Stimulated activated CD8-positive, alpha-beta memory T cell treated with anti-CD3 and anti-CD28 coated beads, Interleukin-4, amount 100 ng/mL, for 24 hours (primary cell): ENCODE measurements around the gene SLC6A4.
"Not testable (repeated sequence)": the region's sequence is repeated elsewhere in the genome, so short reads cannot be mapped to it uniquely, and the experiment has no call there.

Experiments used
- DNase-seq: peaks from one replicate; pipeline ENCODE4 v3.0.0-alpha.2; 2020; ENCODE audit warnings: low read depth

SLC6A4 gene

DNA sequence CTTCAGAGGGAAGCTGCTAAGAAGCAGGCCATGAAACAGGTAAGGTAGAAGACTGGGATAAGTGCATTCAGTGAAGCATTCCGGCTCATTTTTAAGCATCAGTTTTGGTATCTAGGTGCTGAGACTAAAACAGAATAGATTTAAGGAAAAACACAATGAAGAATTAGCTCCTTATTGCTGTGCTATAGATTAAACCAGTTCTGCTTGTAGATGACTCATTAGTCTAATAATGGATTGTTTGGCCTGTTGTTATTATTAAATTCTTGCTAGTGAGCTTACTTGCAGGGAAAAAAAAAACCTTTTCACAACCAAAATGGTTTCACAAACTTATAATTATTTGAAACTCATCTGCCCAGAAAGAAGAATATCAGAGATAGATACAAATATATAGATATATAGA is 62.9 kb downstream of the SLC6A4 start:
- no peak for DNase-seq

DNA sequence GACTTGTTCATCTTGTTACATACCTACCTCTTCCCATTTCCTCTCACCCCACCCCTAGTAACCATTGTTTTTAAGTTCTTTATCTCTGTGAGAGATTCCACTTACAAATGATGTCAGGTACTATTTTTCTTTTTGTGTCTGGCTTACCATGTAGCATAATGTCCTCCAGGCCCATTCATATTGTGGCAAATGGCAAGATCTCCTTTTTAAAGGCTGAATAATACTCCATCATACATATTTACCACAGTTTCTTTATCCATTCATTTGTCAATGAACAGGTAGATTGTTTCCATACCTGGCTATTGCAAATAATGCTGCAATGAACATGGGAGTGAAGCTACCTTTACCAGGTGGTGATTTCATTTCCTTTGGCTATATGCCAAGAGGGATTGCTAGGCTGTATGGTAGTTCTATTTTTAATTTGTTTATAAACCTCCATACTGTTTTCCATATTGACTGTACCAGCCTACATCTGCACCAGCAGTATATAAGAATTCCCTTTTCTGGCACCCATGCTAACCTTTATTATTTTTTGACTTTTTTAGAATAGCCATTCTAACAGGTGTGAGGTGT is 65.0 kb downstream of the SLC6A4 start:
- DNase-seq: no peak

DNA sequence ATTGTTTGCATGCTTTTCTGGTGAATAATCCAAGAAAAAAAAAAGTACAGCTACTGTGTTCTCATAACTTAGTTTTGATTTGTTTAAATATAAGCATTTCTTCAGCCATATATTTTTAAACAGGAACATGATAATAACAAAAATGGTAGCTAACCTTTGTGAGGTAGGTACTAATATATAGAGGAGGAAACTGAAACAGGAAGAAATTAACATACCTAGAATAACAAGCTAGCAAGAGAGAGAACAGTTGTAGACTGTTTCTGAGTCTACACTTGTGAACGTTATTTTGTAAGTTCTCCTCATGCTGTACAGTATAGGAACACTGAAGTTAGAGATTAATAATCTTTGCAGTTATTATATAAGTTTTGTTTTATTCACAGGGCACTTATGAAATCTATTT is 69.5 kb downstream of the SLC6A4 start:
- no peak for DNase-seq

DNA sequence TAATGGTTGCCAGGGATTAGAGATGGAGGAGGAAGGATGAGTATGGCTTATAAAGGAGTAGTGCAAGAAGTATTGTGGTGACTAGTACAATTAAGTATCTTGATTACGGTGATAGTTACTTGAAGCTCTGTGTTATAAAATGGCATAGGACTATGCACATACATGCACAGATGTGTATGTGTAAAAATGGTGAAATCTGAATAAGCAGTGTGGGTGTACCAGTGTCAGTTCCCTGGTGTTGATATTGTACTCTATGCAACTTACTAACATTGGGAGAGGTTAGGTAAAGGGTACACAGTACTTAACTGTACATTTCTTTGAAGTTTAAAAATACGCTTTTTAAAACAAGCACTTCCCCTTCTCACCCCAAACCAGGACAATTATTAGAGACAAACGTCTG is 70.3 kb downstream of the SLC6A4 start:
- no peak for DNase-seq

DNA sequence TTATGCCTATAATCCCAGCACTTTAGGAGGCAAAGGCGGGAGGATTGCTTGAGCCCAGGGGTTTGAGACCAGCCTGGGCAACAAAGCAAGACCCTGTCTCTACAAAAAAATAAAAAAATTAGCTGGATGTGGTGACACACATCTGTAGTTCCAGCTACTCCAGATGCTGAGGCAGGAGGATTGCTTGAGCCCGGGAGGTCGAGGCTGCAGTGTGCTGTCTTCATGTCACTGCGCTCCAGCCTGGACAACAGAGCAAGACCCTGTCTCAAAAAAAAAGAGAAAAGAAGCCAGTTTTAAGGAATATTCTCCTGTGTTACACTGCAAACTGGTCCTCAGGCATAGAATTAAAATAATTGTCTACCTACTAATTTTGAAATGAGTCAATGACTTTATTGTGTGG is 71.0 kb downstream of the SLC6A4 start:
- no peak for DNase-seq

DNA sequence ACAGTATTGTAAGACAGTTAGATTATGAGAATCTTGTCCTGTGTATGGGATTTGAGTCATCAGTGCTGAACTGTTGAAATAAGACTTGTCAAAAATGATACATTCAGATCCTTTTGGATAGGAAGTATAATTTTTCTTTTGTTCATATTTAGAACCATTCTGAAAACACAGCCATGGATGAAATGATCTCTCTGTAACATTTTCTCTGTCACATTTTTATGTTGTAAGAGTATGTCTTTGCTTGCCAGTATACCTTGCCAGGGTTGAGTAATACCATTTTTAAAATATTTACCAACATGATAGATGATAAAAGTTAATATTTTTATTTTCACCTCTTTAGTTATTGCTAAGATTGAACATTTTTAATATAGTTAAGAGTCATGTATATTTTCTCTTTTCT is 73.9 kb downstream of the SLC6A4 start:
- no peak for DNase-seq

DNA sequence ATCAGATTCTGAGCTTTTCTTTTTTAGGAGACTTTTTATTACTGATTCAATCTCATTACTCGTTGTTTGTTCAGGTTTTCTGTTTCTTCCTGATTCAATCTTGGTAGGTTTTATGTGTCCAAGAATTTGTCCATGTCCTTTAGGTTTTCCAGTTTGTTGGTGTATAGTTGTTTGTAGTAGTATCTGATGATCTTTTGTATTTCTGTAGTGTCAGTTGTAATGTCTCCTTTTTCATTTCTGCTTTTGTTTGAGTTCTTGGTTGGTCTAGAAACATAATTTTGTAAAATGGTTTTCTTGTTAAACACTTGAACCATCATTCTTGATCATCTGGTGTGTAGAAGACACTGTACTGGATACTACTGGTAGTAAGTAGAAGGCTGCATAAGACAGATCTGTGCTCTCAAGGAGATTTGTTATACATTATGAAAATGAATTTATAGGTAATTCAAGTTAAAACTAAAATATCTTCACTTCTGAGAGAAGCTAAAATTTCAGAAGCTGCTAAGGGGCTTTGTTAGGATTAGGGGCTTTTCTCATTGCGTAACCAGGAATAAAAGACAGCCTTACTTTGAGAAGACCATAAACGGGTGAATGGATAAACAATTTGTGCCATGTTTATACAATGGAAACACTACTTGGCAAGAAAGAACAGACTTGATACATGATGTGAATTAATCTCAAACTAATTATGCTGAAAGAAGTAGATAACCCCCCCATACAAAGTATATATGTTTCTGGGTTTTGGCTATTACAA is 74.9 kb downstream of the SLC6A4 start:
- no peak for DNase-seq

DNA sequence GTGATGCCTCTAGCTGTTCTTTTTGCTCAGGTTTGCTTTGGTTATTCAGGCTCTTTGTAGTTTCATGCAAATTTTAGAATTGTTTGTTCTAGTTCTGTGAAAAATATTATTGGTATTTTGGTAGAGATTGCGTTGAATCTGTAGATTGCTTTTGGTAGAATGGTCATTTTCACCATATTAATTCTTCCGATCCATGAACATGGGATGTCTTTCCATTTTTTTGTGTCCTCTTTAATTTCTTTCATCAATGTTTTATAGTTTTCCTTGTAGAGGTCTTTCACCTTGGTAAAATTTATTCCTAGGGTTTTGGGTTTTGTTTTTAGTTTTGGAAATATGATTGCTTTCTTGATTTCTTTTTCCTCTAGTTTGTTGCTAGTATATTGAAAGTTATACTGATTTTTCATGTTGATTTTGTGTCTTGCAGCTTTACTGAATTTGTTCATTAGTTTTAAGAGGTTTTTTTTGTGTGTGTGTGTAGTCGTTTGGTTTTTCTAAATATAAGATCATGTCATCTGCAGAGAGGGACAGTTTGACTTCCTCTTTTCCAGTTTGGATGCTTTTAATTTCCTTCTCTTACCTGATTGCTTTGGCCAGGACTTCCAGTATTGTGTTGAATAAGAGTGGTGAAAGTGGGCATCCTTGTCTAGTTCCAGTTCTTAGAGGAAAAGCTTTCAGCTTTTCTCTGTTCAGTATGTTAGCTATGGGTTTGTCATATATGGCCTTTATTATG is 76.4 kb downstream of the SLC6A4 start:
- no peak for DNase-seq

DNA sequence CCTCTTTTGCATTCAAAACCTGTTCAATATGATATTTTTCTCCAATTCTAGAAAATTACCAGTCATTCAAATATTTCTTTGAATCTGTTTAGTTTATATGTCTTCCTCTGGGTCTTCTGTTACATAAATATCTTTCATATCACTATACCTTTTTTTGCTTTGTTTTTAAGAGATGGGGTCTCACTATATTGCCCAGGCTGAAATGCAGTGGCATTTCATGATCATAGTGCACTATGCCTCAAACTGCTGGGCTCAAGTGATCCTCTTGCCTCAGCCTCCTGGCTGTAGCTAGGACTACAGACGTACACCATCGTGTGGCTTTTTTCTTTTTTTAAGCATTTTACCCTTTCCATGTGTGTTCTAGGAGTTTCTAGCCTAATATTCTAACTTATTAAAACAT is 80.1 kb downstream of the SLC6A4 start:
- DNase-seq: no peak

DNA sequence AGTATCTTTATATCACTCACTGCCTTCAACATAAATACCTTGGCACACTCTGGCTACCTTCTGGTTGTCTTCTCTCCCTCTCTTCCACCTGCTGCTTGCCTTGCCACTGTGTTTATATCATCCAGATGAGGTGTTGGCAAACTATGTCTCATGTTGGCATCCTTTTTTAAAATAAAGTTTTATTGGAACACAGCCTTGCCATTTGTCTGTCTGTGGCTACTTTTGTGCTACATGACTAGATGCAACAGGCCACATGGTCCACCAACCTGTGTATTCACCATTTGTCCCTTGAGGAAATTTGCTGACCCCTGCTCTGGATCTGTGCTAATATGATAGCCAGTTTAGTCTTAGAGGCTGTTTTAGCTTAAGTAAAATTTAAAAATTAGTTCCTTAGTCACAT is 82.0 kb downstream of the SLC6A4 start:
- DNase-seq: no peak

DNA sequence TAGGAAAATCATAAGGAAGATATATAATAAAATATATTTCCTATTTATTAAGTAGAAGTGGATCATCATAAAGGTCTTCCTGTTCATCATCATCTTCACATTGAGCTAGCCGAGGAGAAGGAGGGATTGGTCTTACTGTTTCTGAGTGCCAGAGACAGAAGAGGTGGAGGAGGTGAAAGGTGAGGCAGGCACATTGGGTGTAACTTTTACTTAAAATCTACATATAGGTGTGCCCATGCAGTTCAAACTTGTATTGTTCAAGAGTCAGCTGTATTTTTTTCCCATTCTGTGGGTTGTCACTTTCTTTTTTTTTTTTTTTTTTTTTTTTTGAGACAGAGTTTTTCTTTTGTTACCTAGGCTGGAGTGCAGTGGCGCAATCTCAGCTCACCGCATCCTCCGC is 84.0 kb downstream of the SLC6A4 start:
- no peak for DNase-seq

DNA sequence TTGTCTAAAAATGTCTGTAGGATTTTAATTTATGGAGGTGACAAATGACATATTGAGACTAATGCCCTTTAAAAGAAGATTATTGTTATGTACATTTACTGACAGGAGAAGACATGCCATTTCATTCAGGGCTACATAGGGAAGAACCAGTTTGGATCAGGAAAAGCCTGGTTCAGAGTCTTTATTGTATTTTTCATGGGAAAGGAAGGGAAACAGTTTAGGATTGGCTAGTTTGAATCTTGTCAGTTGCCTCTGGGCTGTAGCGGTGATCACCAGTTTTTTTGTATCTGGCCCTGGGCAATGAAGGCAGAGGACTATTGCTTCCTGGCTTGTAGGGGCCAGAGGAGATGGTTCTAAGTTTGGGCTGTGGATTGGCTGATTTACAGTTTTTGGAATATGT is 87.1 kb downstream of the SLC6A4 start:
- no peak for DNase-seq

DNA sequence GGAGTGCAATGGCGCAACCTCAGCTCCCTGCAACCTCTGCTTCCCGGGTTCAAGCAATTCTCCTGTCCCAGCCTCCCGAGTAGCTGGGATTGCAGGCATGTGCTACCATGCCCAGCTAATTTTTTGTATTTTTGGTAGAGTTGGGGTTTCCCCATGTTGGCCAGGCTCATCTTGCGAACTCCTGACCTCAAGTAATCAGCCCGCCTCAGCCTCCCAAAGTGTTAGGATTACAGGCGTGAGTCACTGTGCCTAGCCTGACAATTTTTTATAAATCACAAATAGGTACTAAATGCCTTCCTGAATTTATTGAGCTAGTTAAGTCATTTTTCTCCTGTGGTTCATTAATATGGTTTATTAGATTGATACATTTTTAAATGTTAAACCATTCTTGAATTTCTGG is 87.6 kb downstream of the SLC6A4 start:
- not testable (repeated sequence) for DNase-seq
